ENCODE measurements around the gene FTO.
A peak's percentile ranks its signal among the peaks of the same experiment; 100 is the strongest.

Gene FTO

GRCh38 chr16:53773150-53773846, 69.3 kb downstream of the FTO start:
- H3K4me1 ChIP-seq (ENCODE audit: control insufficient read depth in 2 of 2, insufficient read depth in 1 of 2, low read depth in 1 of 2, low read length in 2 of 2), result peaks cover 1 to 21% of the 10 kb centered on the region in 2 donors

GRCh38 chr16:53773881-53774280, 69.9 kb downstream of the FTO start:
- Histone ChIP-seq H3K36me3 (replicated peaks in 1 of 2; ENCODE audit: control insufficient read depth in 2 of 2, insufficient read depth in 2 of 2, low read length in 2 of 2) (no peaks in the 10 kb centered on the region), H3K4me2 (ENCODE audit: insufficient read depth, low read length, poor library complexity, severe bottlenecking) (no peak overlapping the region), H3K14ac (ENCODE audit: low read length) (no peak overlapping the region), H3K18ac (ENCODE audit: low read length) (no peak overlapping the region), H3K9ac (ENCODE audit: low read depth, low read length, poor library complexity) (no peak overlapping the region), H2BK12ac (ENCODE audit: low read length) (no peak overlapping the region), H3K4me3 (ENCODE audit: low read length in 2 of 2) (no peak overlapping the region), H3K27ac (replicated peaks; ENCODE audit: low read length) (no peak overlapping the region), H2BK15ac (ENCODE audit: low read length) (no peak overlapping the region), H4K91ac (ENCODE audit: low read depth, low read length, poor library complexity) (no peak overlapping the region), H3K27me3 (ENCODE audit: control insufficient read depth in 3 of 3, insufficient read depth in 3 of 3, low read depth in 1 of 3, low read length in 3 of 3) (no peaks in the 10 kb centered on the region), H4K8ac (ENCODE audit: low read depth, low read length) (no peak overlapping the region), H3K79me1 (ENCODE audit: low read depth, low read length) (no peaks in the 10 kb centered on the region), H2BK5ac (ENCODE audit: low read length) (no peak overlapping the region), H3K4ac (ENCODE audit: low read length) (no peak overlapping the region), H2AFZ (ENCODE audit: low read length) (no peak overlapping the region), H3K4me1 (ENCODE audit: control insufficient read depth in 2 of 2, insufficient read depth in 1 of 2, low read depth in 1 of 2, low read length in 2 of 2) (peaks cover 3 to 21% of the 10 kb centered on the region in 2 donors), H3K23ac (ENCODE audit: low read depth, low read length, poor library complexity) (no peak overlapping the region), H2BK120ac (ENCODE audit: low read depth, low read length) (no peak overlapping the region), H3K9me3 (replicated peaks in 1 of 2; ENCODE audit: control insufficient read depth in 2 of 2, insufficient read depth in 1 of 2, low read depth in 1 of 2, low read length in 2 of 2) (no peaks in the 10 kb centered on the region), H2AK5ac (ENCODE audit: low read depth, low read length) (no peak overlapping the region)
- no peak for DNase-seq (ENCODE audit: low spot score)
- no CpG with 5 or more reads among the region's 8 CpGs for WGBS, 2 donors (ENCODE audit: extremely low coverage in 2 of 2, insufficient read length in 2 of 2, insufficient replicate concordance in 1 of 2)

More at GRCh38 chr16:53773150-53773846, 69.3 kb downstream of the FTO start:
- no peak overlapping the region for H3K27ac ChIP-seq (replicated peaks; ENCODE audit: low read length)
- H4K91ac ChIP-seq (ENCODE audit: low read depth, low read length, poor library complexity), result no peak overlapping the region
- no CpG with 5 or more reads among the region's 5 CpGs for WGBS, 2 donors (ENCODE audit: extremely low coverage in 2 of 2, insufficient read length in 2 of 2, insufficient replicate concordance in 1 of 2)
- no peak overlapping the region for H4K8ac ChIP-seq (ENCODE audit: low read depth, low read length)
- H2AK5ac ChIP-seq (ENCODE audit: low read depth, low read length), result no peak overlapping the region
- no peaks in the 10 kb centered on the region for H3K79me1 ChIP-seq (ENCODE audit: low read depth, low read length)
- peak; percentile 55 for DNase-seq (ENCODE audit: low spot score)
- no peak overlapping the region for H2BK15ac ChIP-seq (ENCODE audit: low read length)
- no peak overlapping the region for H2BK120ac ChIP-seq (ENCODE audit: low read depth, low read length)
- H2AFZ ChIP-seq (ENCODE audit: low read length), result no peak overlapping the region
- H2BK5ac ChIP-seq (ENCODE audit: low read length), result no peak overlapping the region
- H3K27me3 ChIP-seq (ENCODE audit: control insufficient read depth in 3 of 3, insufficient read depth in 3 of 3, low read depth in 1 of 3, low read length in 3 of 3), result no peaks in the 10 kb centered on the region
- H3K4me2 ChIP-seq (ENCODE audit: insufficient read depth, low read length, poor library complexity, severe bottlenecking), result no peak overlapping the region
- H3K9ac ChIP-seq (ENCODE audit: low read depth, low read length, poor library complexity), result no peak overlapping the region
- no peak overlapping the region for H3K18ac ChIP-seq (ENCODE audit: low read length)
- no peaks in the 10 kb centered on the region for H3K36me3 ChIP-seq (replicated peaks in 1 of 2; ENCODE audit: control insufficient read depth in 2 of 2, insufficient read depth in 2 of 2, low read length in 2 of 2)
- no peak overlapping the region for H3K4ac ChIP-seq (ENCODE audit: low read length)
- no peaks in the 10 kb centered on the region for H3K9me3 ChIP-seq (replicated peaks in 1 of 2; ENCODE audit: control insufficient read depth in 2 of 2, insufficient read depth in 1 of 2, low read depth in 1 of 2, low read length in 2 of 2)
- no peak overlapping the region for H2BK12ac ChIP-seq (ENCODE audit: low read length)
- no peak overlapping the region for H3K14ac ChIP-seq (ENCODE audit: low read length)
- no peak overlapping the region for H3K23ac ChIP-seq (ENCODE audit: low read depth, low read length, poor library complexity)
- H3K4me3 ChIP-seq (ENCODE audit: low read length in 2 of 2), result no peak overlapping the region

GRCh38 chr16:53775106-53775820, 71.3 kb downstream of the FTO start:
- no CpG with 5 or more reads among the region's 2 CpGs for WGBS, 2 donors (ENCODE audit: extremely low coverage in 2 of 2, insufficient read length in 2 of 2, insufficient replicate concordance in 1 of 2)
- no peak overlapping the region for H3K4ac ChIP-seq (ENCODE audit: low read length)
- H3K4me1 ChIP-seq (ENCODE audit: control insufficient read depth in 2 of 2, insufficient read depth in 1 of 2, low read depth in 1 of 2, low read length in 2 of 2), result peaks cover 5 to 18% of the 10 kb centered on the region in 2 donors
- no peak overlapping the region for H4K91ac ChIP-seq (ENCODE audit: low read depth, low read length, poor library complexity)
- DNase-seq (ENCODE audit: low spot score), result no peak
- H3K27ac ChIP-seq (replicated peaks; ENCODE audit: low read length), result no peak overlapping the region
- H3K27me3 ChIP-seq (ENCODE audit: control insufficient read depth in 3 of 3, insufficient read depth in 3 of 3, low read depth in 1 of 3, low read length in 3 of 3), result no peaks in the 10 kb centered on the region
- no peak overlapping the region for H4K8ac ChIP-seq (ENCODE audit: low read depth, low read length)
- H3K4me2 ChIP-seq (ENCODE audit: insufficient read depth, low read length, poor library complexity, severe bottlenecking), result no peak overlapping the region
- H3K14ac ChIP-seq (ENCODE audit: low read length), result no peak overlapping the region
- no peak overlapping the region for H2BK120ac ChIP-seq (ENCODE audit: low read depth, low read length)
- no peak overlapping the region for H3K18ac ChIP-seq (ENCODE audit: low read length)
- H3K9me3 ChIP-seq (replicated peaks in 1 of 2; ENCODE audit: control insufficient read depth in 2 of 2, insufficient read depth in 1 of 2, low read depth in 1 of 2, low read length in 2 of 2), result no peaks in the 10 kb centered on the region
- H2BK15ac ChIP-seq (ENCODE audit: low read length), result no peak overlapping the region
- no peaks in the 10 kb centered on the region for H3K36me3 ChIP-seq (replicated peaks in 1 of 2; ENCODE audit: control insufficient read depth in 2 of 2, insufficient read depth in 2 of 2, low read length in 2 of 2)
- H3K4me3 ChIP-seq (ENCODE audit: low read length in 2 of 2), result no peak overlapping the region
- no peak overlapping the region for H2AFZ ChIP-seq (ENCODE audit: low read length)
- no peak overlapping the region for H2AK5ac ChIP-seq (ENCODE audit: low read depth, low read length)
- no peak overlapping the region for H3K23ac ChIP-seq (ENCODE audit: low read depth, low read length, poor library complexity)
- H2BK5ac ChIP-seq (ENCODE audit: low read length), result no peak overlapping the region
- no peaks in the 10 kb centered on the region for H3K79me1 ChIP-seq (ENCODE audit: low read depth, low read length)
- no peak overlapping the region for H2BK12ac ChIP-seq (ENCODE audit: low read length)
- no peak overlapping the region for H3K9ac ChIP-seq (ENCODE audit: low read depth, low read length, poor library complexity)

- Histone ChIP-seq H3K79me1 (ENCODE audit: low read depth, low read length) (no peaks in the 10 kb centered on the region), H3K18ac (ENCODE audit: low read length) (no peak overlapping the region), H3K9me3 (replicated peaks in 1 of 2; ENCODE audit: control insufficient read depth in 2 of 2, insufficient read depth in 1 of 2, low read depth in 1 of 2, low read length in 2 of 2) (no peaks in the 10 kb centered on the region), H2BK12ac (ENCODE audit: low read length) (no peak overlapping the region), H3K27me3 (ENCODE audit: control insufficient read depth in 3 of 3, insufficient read depth in 3 of 3, low read depth in 1 of 3, low read length in 3 of 3) (no peaks in the 10 kb centered on the region), H2BK15ac (ENCODE audit: low read length) (no peak overlapping the region), H3K4me3 (ENCODE audit: low read length in 2 of 2) (no peak overlapping the region), H3K4me2 (ENCODE audit: insufficient read depth, low read length, poor library complexity, severe bottlenecking) (no peak overlapping the region), H3K23ac (ENCODE audit: low read depth, low read length, poor library complexity) (no peak overlapping the region), H3K27ac (replicated peaks; ENCODE audit: low read length) (no peak overlapping the region), H4K91ac (ENCODE audit: low read depth, low read length, poor library complexity) (no peak overlapping the region), H3K36me3 (replicated peaks in 1 of 2; ENCODE audit: control insufficient read depth in 2 of 2, insufficient read depth in 2 of 2, low read length in 2 of 2) (no peaks in the 10 kb centered on the region), H4K8ac (ENCODE audit: low read depth, low read length) (no peak overlapping the region), H3K4me1 (ENCODE audit: control insufficient read depth in 2 of 2, insufficient read depth in 1 of 2, low read depth in 1 of 2, low read length in 2 of 2) (peaks cover 5 to 18% of the 10 kb centered on the region in 2 donors), H3K4ac (ENCODE audit: low read length) (no peak overlapping the region), H2AK5ac (ENCODE audit: low read depth, low read length) (no peak overlapping the region), H3K9ac (ENCODE audit: low read depth, low read length, poor library complexity) (no peak overlapping the region), H2AFZ (ENCODE audit: low read length) (no peak overlapping the region), H2BK120ac (ENCODE audit: low read depth, low read length) (no peak overlapping the region), H2BK5ac (ENCODE audit: low read length) (no peak overlapping the region), H3K14ac (ENCODE audit: low read length) (no peak overlapping the region)
- WGBS, 2 donors (ENCODE audit: extremely low coverage in 2 of 2, insufficient read length in 2 of 2, insufficient replicate concordance in 1 of 2), result no CpG with 5 or more reads among the region's 7 CpGs
- no peak for DNase-seq (ENCODE audit: low spot score)
Measured at GRCh38 chr16:53775821-53776431, 72.0 kb downstream of the FTO start.

All from neuronal stem cell (in vitro differentiated cells).